Anterior cingulate cortex (tissue), 58 donors: ENCODE measurements around the gene EVX2.

Experiments
- DNase-seq, 58 donors: peaks; one replicate each; lab custom pipeline; 2025; lab: John Stamatoyannopoulos, UW

EVX2 gene

GRCh38 chr2:176072292-176072669 is 11.5 kb downstream of the EVX2 start:
- DNase-seq = no peak

GRCh38 chr2:176071330-176072291 is 12.2 kb downstream of the EVX2 start:
- no peak for DNase-seq

- no peak for DNase-seq
These were observed 15.3 kb downstream of the EVX2 start for GRCh38 chr2:176068419-176068832.

- DNase-seq = no peak
These were observed 16.0 kb downstream of the EVX2 start for GRCh38 chr2:176067589-176068418.

GRCh38 chr2:176066645-176067588 is 16.8 kb downstream of the EVX2 start:
- DNase-seq = no peak

GRCh38 chr2:176063958-176064357 is 19.8 kb downstream of the EVX2 start:
- DNase-seq = no peak

- no peak for DNase-seq
These were observed 27.4 kb downstream of the EVX2 start for GRCh38 chr2:176056406-176056805.

GRCh38 chr2:176039375-176039774 is 44.4 kb downstream of the EVX2 start:
- no peak for DNase-seq

- DNase-seq = no peak
These were observed 45.1 kb downstream of the EVX2 start for GRCh38 chr2:176038694-176039093.

- DNase-seq = no peak
These were observed 48.6 kb downstream of the EVX2 start for GRCh38 chr2:176035013-176035691.

- no peak for DNase-seq
These were observed 56.0 kb downstream of the EVX2 start for GRCh38 chr2:176027806-176028205.
